Subcutaneous adipose tissue (tissue), 4 donors: ENCODE measurements around the gene PPP2R5C. TPM values are rescaled to one million over a fixed set of nuclear protein-coding genes. Genes with fewer than 3 reads are reported as not detected.

ENCODE experiments used
- CTCF ChIP-seq: fragments of 450-650 bp; IDR thresholded peaks from one replicate; pipeline ENCODE4 v1.5.1; 2016; ENCODE audit warnings: low read depth, mild to moderate bottlenecking, control low read depth, antibody characterized with exemption, moderate library complexity
- total RNA-seq, 4 donors: library from RNA; depleted of rRNA; stranded (reverse); fragments of >200 nt; gene quantifications; one replicate each; pipeline ENCODE4 v1.1.0, GENCODE V29; 2016

The PPP2R5C gene
- total RNA-seq, 4 donors from 2014 or later = 98.9 to 127 (median 102) TPM

DNA sequence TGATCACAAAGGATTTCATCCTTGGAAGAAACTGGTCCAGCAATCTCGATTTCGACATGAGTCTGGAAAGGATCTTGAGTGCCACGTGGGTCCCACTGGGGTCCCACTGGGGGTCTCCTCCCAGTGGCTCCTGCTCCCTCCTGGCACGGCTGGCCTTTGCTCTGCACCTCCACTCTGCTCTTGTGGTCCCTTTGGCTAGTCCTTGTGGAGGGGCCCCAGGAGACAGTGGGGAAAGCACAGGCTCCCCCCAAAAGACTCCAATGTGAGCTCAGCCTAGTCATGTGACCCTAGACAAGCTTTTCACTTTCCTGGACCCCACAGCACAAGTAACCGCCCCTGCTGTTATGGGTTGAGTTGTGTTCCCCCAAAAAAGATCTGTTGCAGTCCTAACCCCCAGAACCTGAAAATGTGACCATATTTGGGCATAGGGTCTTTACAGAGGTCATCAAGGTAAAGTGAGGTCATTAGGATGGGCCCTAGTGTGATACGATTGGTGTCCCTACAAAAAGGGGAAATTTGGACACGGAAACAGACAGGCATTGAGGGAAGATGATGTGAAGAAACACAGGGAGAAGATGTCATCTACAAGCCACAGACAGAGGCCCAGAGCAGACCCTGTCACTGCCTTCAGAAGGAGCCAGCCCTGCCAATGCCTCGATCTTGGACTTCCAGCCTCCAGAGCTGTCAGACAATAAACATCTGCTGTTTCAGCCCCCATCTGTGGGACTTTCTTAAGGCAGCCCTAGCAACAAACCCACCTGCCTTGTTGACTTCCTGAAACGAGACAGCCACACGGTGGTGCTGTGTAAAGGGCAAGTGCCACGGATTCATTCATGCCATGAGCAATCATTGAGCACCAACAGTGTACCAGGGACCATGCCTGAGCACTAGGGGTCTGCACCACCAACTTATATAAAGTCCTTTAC lies 23.8 kb upstream of the PPP2R5C start:
- TF ChIP-seq CTCF = no peak

DNA sequence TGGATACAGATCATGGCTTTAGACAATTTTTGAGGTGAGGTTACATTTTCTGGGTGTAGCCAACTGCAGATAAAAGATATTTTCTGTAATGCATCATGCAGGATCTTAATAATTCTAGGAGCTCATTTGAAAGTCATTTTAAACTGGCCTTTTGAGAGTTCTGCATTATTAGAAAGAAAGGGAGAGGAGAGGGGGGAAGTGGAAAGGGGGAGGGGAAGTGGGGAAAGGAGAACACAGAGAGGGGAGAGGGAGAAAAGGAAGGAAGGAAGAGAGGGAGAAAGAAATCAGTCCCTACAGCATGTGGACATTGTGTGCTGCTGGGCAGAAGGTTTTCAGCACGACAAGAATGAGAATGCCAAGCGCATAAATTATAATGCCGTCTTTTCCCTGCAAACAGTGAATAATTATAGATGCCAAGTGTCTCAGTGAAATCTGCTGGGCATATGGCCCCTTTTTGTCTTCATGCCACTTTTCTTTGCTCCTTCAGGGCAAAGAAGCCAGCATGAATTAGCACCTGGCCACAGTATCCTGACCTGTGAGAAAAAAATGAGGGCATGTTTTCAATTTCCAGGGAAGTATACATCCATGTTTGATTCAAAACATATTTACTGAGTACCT lies 22.7 kb upstream of the PPP2R5C start:
- TF ChIP-seq CTCF = no peak

DNA sequence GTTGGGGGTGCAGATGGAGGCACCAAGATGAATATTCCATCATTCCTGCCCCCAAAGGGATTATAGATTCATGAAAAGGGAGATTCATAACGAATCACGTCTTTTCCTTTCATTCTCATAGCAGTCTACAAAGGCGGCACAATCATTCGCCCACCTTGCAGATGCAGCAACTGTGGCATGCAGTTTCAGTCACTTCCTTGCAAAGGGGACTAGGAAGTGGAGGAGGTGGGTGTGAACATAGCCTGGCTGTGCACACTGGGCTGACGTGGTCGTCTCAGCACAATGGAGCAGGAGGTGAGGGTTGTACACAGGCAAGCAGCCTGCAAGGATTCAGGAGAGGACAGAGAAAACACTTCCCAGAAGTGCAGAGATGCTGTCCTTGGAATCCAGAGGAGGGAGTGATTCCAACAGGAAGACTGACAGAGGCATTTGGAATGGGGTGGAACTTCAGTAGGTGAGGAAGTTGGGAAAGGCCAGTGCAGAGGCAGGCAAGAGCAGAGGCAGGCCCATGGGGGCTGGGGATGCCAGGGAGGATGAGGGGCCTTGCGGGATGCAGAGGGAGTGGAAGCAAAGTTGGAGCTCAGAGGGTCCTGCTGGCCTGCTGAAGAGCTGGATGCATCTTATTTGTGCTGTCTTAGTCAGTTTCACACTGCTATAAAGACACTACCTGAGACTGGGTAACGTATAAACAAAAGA lies 21.9 kb upstream of the PPP2R5C start:
- no peak for TF ChIP-seq CTCF

DNA sequence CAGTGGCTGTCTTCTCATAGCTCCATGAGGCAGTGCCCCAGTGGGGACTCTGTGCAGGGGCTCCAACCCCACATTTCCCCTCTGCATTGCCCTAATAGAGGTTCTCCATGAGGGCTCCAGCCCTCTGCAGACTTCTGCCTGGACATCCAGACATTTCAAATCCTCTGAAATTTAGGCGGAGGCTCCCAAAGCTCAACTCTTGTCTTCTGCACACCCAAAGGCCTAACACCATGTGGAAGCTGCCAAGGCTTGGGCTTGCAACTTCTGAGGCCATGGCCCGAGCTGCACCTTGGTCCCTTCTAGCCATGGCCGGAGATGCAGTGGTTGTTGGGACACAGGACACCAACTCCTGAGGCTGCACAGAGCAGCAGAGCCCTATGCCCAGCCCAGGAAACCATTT lies 20.5 kb upstream of the PPP2R5C start:
- no peak for TF ChIP-seq CTCF

- TF ChIP-seq CTCF = no peak
Measured at GRCh38 chr14:101743701-101744100, 17.8 kb upstream of the PPP2R5C start.

GRCh38 chr14:101754893-101755292 lies 6.6 kb upstream of the PPP2R5C start:
- TF ChIP-seq CTCF = no peak
